ENCODE data around the gene DAG1.

GRCh38 chr3:49493901-49494300 lies 23.8 kb downstream of the DAG1 start:
- TF ChIP-seq CTCF (IDR thresholded peaks at IDR 0.05) (no peak), SMC3 (IDR thresholded peaks at IDR 0.05; ENCODE audit: low read depth, low read length) (no peak), EZH2phosphoT487 (IDR thresholded peaks at IDR 0.05; ENCODE audit: borderline replicate concordance, low read depth) (no peak), EP300 (IDR thresholded peaks at IDR 0.05; ENCODE audit: borderline replicate concordance in 1 of 2, low read depth in 1 of 2, low read length in 1 of 2) (no peak), SIN3A (IDR thresholded peaks at IDR 0.05; ENCODE audit: borderline replicate concordance, low read depth, low read length) (no peak), RXRA (IDR thresholded peaks at IDR 0.05; ENCODE audit: borderline replicate concordance, low read depth) (no peak), GABPA (IDR thresholded peaks at IDR 0.05; ENCODE audit: low read depth) (no peak), NFIC (IDR thresholded peaks at IDR 0.05; ENCODE audit: borderline replicate concordance) (no peak), CHD2 (IDR thresholded peaks at IDR 0.05; ENCODE audit: low read length, partially characterized antibody) (no peak), ZBTB33 (IDR thresholded peaks at IDR 0.05; ENCODE audit: borderline replicate concordance, low read depth) (no peak), MAX (IDR thresholded peaks at IDR 0.05; ENCODE audit: low read depth) (no peak), MXI1 (IDR thresholded peaks at IDR 0.05; ENCODE audit: low read depth, low read length) (no peak), FOXJ3 (CRISPR knock-in tag; IDR thresholded peaks at IDR 0.05) (no peak)

All from SK-N-SH (cell line).